ENCODE results near the gene ACSS3.

DNA sequence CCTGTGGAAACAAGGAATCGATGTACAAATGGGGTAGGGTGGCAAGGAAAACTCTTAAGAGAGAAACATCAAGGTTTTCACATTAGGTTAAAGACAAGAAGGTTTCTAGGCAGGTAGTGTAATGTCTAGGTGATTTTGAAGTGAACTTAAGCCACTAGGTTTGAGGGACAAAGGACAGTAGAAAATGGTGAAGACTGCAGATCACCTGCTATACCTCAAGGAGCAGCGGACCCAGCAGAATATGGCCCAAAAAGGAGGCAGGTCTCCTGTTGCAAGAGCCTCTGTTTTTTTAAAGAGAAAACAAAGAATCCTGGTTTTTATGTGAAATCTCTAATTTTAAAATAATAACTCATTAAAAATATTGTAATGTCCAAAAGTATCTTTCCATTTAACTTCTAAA, 178.1 kb downstream of the ACSS3 start:
- TF ChIP-seq EP300 (IDR thresholded peaks at IDR 0.05) (no peak), POLR2A (IDR thresholded peaks at IDR 0.05) (no peak), POLR2AphosphoS5 (IDR thresholded peaks at IDR 0.05) (no peak)
- TF ChIP-seq, protein P1, sequence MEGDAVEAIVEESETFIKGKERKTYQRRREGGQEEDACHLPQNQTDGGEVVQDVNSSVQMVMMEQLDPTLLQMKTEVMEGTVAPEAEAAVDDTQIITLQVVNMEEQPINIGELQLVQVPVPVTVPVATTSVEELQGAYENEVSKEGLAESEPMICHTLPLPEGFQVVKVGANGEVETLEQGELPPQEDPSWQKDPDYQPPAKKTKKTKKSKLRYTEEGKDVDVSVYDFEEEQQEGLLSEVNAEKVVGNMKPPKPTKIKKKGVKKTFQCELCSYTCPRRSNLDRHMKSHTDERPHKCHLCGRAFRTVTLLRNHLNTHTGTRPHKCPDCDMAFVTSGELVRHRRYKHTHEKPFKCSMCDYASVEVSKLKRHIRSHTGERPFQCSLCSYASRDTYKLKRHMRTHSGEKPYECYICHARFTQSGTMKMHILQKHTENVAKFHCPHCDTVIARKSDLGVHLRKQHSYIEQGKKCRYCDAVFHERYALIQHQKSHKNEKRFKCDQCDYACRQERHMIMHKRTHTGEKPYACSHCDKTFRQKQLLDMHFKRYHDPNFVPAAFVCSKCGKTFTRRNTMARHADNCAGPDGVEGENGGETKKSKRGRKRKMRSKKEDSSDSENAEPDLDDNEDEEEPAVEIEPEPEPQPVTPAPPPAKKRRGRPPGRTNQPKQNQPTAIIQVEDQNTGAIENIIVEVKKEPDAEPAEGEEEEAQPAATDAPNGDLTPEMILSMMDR (IDR thresholded peaks at IDR 0.05) = no peak

Data from stomach (tissue), 4 donors.